GM08714 (cell line): ENCODE measurements around the gene TET2.

ENCODE experiments used
- H3K4me3 ChIP-seq: fragments of 200-500 bp; sonication (Bioruptor generic); 2 replicates; pipeline ENCODE4 v1.5.1; 2014; ENCODE audit warnings: mild to moderate bottlenecking, low read length, inconsistent platforms
- ZNF274 ChIP-seq: IDR thresholded peaks from 2 replicates; pipeline ENCODE4 v1.6.1; 2012; ENCODE audit warnings: mild to moderate bottlenecking, low read depth, low read length

TET2 gene

GRCh38 chr4:105129286-105130040 is 17.2 kb upstream of the TET2 start:
- TF ChIP-seq ZNF274: no peak

GRCh38 chr4:105130945-105131344 is 15.7 kb upstream of the TET2 start:
- TF ChIP-seq ZNF274: no peak
- H3K4me3 ChIP-seq: no peak overlapping the region

More at GRCh38 chr4:105129286-105130040, 17.2 kb upstream of the TET2 start:
- no peak overlapping the region for H3K4me3 ChIP-seq

- H3K4me3 ChIP-seq: no peak overlapping the region
- TF ChIP-seq ZNF274: no peak
Observed at GRCh38 chr4:105133976-105134375, 12.7 kb upstream of the TET2 start.

- no peak for TF ChIP-seq ZNF274
- no peak overlapping the region; the same call in 1 of the 2 replicates for H3K4me3 ChIP-seq
Observed at GRCh38 chr4:105135785-105136184, 10.9 kb upstream of the TET2 start.

- H3K4me3 ChIP-seq: no peak overlapping the region
- no peak for TF ChIP-seq ZNF274
Observed at GRCh38 chr4:105137121-105137875, 9.4 kb upstream of the TET2 start.

GRCh38 chr4:105139646-105140045 is 7.0 kb upstream of the TET2 start:
- no peak overlapping the region for H3K4me3 ChIP-seq
- no peak for TF ChIP-seq ZNF274

- H3K4me3 ChIP-seq: no peak overlapping the region
- TF ChIP-seq ZNF274: no peak
Observed at GRCh38 chr4:105140684-105141490, 5.8 kb upstream of the TET2 start.

GRCh38 chr4:105145156-105145902 is 1.3 kb upstream of the TET2 start:
- TF ChIP-seq ZNF274: no peak

GRCh38 chr4:105145903-105146275 is 787 bp upstream of the TET2 start:
- no peak for TF ChIP-seq ZNF274
- H3K4me3 ChIP-seq: peak overlapping the region; percentile 92

More at GRCh38 chr4:105145156-105145902, 1.3 kb upstream of the TET2 start:
- H3K4me3 ChIP-seq: peak overlapping the region; percentile 92; the same call in 1 of the 2 replicates

GRCh38 chr4:105147016-105147552 is 408 bp downstream of the TET2 start:
- H3K4me3 ChIP-seq: peak overlapping the region; percentile 92
- TF ChIP-seq ZNF274: no peak

- TF ChIP-seq ZNF274: no peak
- peak overlapping the region; percentile 92 for H3K4me3 ChIP-seq
Observed at GRCh38 chr4:105147553-105148161, 981 bp downstream of the TET2 start.

GRCh38 chr4:105148356-105148755 is 1.7 kb downstream of the TET2 start:
- H3K4me3 ChIP-seq: peak overlapping the region; percentile 92; the same call in 1 of the 2 replicates
- no peak for TF ChIP-seq ZNF274

GRCh38 chr4:105148776-105149175 is 2.1 kb downstream of the TET2 start:
- TF ChIP-seq ZNF274: no peak
- peak overlapping the region; percentile 92; the same call in 1 of the 2 replicates for H3K4me3 ChIP-seq
